Neutrophil (primary cell): ENCODE results near the gene OTULINL.
A peak's percentile ranks its signal among the peaks of the same experiment; 100 is the strongest.

Experiments
- H3K27ac ChIP-seq: fragments of 200-600 bp; sonication (generic); 2 replicates; pipeline ENCODE4 v1.5.1; 2016; ENCODE audit warnings: mild to moderate bottlenecking, moderate library complexity
- H3K27me3 ChIP-seq: fragments of 200-600 bp; sonication (generic); 2 replicates; pipeline ENCODE4 v1.6.0; 2016; ENCODE audit warnings: mild to moderate bottlenecking
- H3K36me3 ChIP-seq: fragments of 200-600 bp; sonication (generic); 2 replicates; pipeline ENCODE4 v1.5.1; 2017
- H3K4me1 ChIP-seq, 2 experiments: fragments of 200-600 bp in 1 of 2; sonication (generic) in 1 of 2; 1 replicate in 1 of 2; 2 replicates in 1 of 2; pipeline versions ENCODE4 v1.5.1 to v1.6.1; 2013 to 2016; ENCODE audit warnings: low read depth in 1 of 2, low read length in 1 of 2, mild to moderate bottlenecking in 1 of 2, moderate library complexity in 1 of 2; ENCODE audit not compliant: control insufficient read depth in 1 of 2, insufficient read depth in 1 of 2
- H3K4me3 ChIP-seq, 2 experiments: fragments of 200-600 bp in 1 of 2; sonication (generic) in 1 of 2; 1 replicate in 1 of 2; 2 replicates in 1 of 2; pipeline ENCODE4 v1.5.1; 2013 to 2016; ENCODE audit warnings: low read depth in 1 of 2, low read length in 1 of 2, mild to moderate bottlenecking in 1 of 2, moderate library complexity in 1 of 2
- H3K9me3 ChIP-seq: fragments of 200-600 bp; sonication (generic); 2 replicates; pipeline ENCODE4 v1.5.1; 2016
- TF ChIP-seq, protein P1 (sequence below): fragments of 200-600 bp; sonication (generic); IDR thresholded peaks from 2 replicates; pipeline ENCODE4 v1.5.1; 2016; ENCODE audit warnings: antibody characterized with exemption

Gene OTULINL

DNA sequence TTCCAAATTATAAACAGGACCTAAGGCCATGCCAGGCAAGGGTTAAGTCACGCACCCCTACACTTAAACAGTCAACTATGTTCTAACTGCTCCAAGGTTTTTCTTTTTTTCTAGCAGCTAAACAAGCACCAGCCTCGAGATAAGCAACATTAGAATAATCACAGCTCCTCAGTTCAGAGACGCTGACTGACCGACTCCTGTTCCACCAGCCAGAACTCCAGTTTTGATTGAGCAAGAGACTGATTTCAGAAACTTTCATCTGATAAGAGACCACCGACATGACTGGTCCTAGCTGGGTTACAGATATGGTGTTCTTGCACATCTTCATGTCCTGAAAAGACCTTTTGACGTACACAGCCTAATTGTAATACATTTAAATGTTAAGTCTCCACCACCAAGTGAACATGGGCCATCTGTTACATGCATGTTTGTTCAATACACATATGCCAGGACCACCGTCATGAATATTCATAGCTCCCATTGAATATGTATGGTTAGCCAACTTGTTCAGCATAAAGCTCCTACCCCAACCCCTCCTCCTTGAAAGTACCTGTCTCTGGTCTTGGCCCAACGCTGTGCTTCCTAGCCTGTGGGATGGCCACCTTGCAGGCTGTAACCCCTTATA, 23.7 kb upstream of the OTULINL start:
- peak overlapping the region; percentile 85 for H3K27ac ChIP-seq
- no peak overlapping the region for H3K4me3 ChIP-seq
- no peaks in the 10 kb centered on the region for H3K9me3 ChIP-seq
- TF ChIP-seq, protein P1, sequence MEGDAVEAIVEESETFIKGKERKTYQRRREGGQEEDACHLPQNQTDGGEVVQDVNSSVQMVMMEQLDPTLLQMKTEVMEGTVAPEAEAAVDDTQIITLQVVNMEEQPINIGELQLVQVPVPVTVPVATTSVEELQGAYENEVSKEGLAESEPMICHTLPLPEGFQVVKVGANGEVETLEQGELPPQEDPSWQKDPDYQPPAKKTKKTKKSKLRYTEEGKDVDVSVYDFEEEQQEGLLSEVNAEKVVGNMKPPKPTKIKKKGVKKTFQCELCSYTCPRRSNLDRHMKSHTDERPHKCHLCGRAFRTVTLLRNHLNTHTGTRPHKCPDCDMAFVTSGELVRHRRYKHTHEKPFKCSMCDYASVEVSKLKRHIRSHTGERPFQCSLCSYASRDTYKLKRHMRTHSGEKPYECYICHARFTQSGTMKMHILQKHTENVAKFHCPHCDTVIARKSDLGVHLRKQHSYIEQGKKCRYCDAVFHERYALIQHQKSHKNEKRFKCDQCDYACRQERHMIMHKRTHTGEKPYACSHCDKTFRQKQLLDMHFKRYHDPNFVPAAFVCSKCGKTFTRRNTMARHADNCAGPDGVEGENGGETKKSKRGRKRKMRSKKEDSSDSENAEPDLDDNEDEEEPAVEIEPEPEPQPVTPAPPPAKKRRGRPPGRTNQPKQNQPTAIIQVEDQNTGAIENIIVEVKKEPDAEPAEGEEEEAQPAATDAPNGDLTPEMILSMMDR: no peak
- H3K27me3 ChIP-seq: no peaks in the 10 kb centered on the region
- no peaks in the 10 kb centered on the region for H3K36me3 ChIP-seq
- peaks cover 45 to 50% of the 10 kb centered on the region in 2 experiments for H3K4me1 ChIP-seq

DNA sequence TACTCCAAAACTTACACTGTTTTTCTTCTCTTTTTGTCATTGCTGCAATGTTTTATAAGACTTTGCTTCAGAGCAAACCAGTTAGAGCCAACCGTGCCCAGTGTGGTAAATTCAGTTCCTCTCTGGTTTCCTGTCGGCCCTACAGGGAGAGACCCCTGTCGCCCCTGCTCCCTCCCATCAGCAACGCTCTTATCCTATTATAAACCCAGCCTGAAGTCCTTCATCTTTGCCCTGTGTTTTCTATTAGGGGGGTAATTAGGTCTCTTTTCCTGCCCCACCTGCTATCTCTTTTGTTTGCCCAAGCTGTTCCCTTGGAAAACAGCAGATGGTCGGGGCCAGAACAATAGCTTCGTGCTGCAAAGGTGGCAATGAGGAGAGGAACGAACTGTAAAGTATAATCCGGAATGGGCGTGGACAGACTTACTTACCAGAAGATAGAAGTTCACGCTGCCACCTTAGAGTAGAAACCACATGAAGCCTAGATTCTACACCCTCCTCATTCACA, 21.4 kb upstream of the OTULINL start:
- peaks cover 55 to 60% of the 10 kb centered on the region in 2 experiments for H3K4me1 ChIP-seq
- H3K27me3 ChIP-seq: no peaks in the 10 kb centered on the region
- peak overlapping the region; percentile 26 to 33 for H3K4me3 ChIP-seq
- H3K27ac ChIP-seq: peak overlapping the region; percentile 85
- no peaks in the 10 kb centered on the region for H3K36me3 ChIP-seq
- TF ChIP-seq, protein P1: no peak
- no peaks in the 10 kb centered on the region for H3K9me3 ChIP-seq

DNA sequence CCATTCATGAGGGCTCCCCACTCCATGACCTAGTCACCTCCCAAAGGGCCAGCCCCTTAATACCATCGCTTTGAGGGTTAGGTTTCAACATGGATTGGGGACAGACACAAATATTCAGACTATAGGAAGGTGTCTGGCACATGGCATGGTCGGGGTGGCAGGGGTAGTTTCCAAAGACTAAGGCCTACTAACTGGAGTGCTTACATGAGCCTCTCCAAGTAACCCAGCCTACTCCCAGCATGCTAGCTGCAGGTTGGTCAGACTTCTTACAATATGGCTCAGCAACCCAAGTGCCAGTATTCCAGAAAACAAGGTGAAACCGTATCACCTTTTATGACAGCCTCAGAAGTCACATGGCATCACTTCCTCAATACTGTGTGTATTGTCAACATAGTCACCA, 19.9 kb upstream of the OTULINL start:
- H3K4me3 ChIP-seq: no peak overlapping the region
- H3K4me1 ChIP-seq: peaks cover 63 to 66% of the 10 kb centered on the region in 2 experiments
- H3K9me3 ChIP-seq: no peaks in the 10 kb centered on the region
- no peaks in the 10 kb centered on the region for H3K27me3 ChIP-seq
- no peaks in the 10 kb centered on the region for H3K36me3 ChIP-seq
- TF ChIP-seq, protein P1: no peak
- H3K27ac ChIP-seq: peak overlapping the region; percentile 85

DNA sequence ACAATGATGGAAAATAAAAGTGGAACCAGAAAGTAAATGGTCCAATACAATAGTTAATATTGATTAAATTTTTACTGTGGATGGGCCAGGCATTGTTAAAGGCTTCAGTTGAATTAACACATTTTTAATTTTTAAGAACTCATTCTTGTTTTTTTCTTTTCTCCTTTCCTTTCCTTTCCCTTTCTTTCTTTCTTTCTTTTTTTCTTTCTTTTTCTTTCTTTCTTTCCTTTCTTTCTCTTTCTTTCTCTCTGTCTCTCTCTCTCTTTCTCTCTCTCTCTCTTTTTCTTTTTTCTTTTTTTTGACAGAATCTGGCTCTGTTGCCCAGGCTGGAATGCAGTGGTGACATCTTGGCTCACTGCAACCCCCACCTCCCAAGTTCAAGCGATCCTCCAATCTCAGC, 13.3 kb upstream of the OTULINL start:
- H3K9me3 ChIP-seq: no peaks in the 10 kb centered on the region
- no peaks in the 10 kb centered on the region for H3K27me3 ChIP-seq
- H3K27ac ChIP-seq: no peak overlapping the region
- peaks cover 50 to 63% of the 10 kb centered on the region in 2 experiments for H3K4me1 ChIP-seq
- no peak overlapping the region for H3K4me3 ChIP-seq
- H3K36me3 ChIP-seq: no peaks in the 10 kb centered on the region
- TF ChIP-seq, protein P1: no peak

DNA sequence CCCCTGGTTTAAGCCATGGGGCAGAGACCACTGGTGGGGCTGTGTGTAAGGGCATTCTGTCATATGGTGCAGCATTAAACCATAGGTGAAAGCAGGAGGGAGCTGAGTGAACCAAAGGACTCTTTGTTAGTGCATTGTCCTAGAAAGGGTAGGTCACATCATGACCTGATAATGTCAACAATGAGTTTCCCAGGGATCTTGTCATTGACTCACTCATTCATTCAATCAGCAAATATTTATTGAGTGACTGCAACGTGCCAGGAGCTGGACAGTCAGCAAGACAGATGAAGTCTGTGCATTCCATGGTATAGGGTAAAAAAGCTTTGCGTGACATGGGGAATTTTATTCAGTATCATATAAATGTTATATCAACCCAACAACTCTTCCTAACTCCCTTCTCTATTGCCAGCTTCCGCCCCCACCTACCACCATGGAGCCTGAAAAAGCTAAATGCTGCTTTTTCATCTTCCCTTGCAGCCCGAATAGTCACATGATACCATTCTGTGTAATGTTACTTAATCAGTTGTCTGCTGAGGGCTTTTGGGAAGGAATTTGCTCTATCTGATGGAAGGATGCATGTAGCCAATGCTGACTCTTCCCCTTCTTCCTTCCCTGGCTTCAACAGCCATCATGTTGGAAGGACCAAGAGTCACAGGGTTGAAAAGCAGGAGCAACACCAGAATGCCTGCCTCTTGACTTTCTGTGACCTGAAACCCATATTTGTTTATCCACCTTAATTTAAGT, 11.5 kb upstream of the OTULINL start:
- TF ChIP-seq, protein P1: no peak
- no peak overlapping the region for H3K4me3 ChIP-seq
- H3K4me1 ChIP-seq: peaks cover 59 to 70% of the 10 kb centered on the region in 2 experiments
- no peaks in the 10 kb centered on the region for H3K36me3 ChIP-seq
- peak overlapping the region; percentile 85 for H3K27ac ChIP-seq
- H3K9me3 ChIP-seq: no peaks in the 10 kb centered on the region
- H3K27me3 ChIP-seq: no peaks in the 10 kb centered on the region
